GM21529 (cell line): Measurements from ENCODE around the gene SERPINB2.
"Not testable (repeated sequence)": the region's sequence is repeated elsewhere in the genome, so short reads cannot be mapped to it uniquely, and the experiment has no call there.

ENCODE experiments used
- ATAC-seq: cut with Tn5 transposase; IDR thresholded peaks from one replicate; pipeline ENCODE4 v1.9.1; 2021; ENCODE audit not compliant: unreplicated experiment

Gene SERPINB2

GRCh38 chr18:63930773-63931354, 43.4 kb downstream of the SERPINB2 start:
- ATAC-seq: no peak

GRCh38 chr18:63936156-63936931, 48.8 kb downstream of the SERPINB2 start:
- peak; percentile 96 for ATAC-seq

- peak; percentile 47 for ATAC-seq
These were observed 49.5 kb downstream of the SERPINB2 start for GRCh38 chr18:63936932-63937393.

GRCh38 chr18:63940008-63940407, 52.5 kb downstream of the SERPINB2 start:
- ATAC-seq: no peak

- ATAC-seq: not testable (repeated sequence)
These were observed 53.1 kb downstream of the SERPINB2 start for GRCh38 chr18:63940543-63941050.

GRCh38 chr18:63947051-63947790, 59.7 kb downstream of the SERPINB2 start:
- ATAC-seq: no peak

GRCh38 chr18:63949068-63949737, 61.7 kb downstream of the SERPINB2 start, which contains the start of gene HMSD:
Gene HMSD (plus strand): TSS chr18:63949301. CDS start chr18:63953456, 4,155 bp downstream.
- peak; percentile 91 for ATAC-seq

GRCh38 chr18:63951302-63951705, 63.8 kb downstream of the SERPINB2 start:
- ATAC-seq: peak; percentile 44
